Mesodermal cell (in vitro differentiated cells): ENCODE results near the gene NEDD8.
"Not testable (repeated sequence)": the region's sequence is repeated elsewhere in the genome, so short reads cannot be mapped to it uniquely, and the experiment has no call there.

ENCODE experiments used
- H3K27ac ChIP-seq: 2 replicates; pipeline ENCODE4 v1.7.0; 2013; ENCODE audit warnings: mild to moderate bottlenecking, low read depth, low read length, moderate library complexity; ENCODE audit not compliant: severe bottlenecking
- H3K36me3 ChIP-seq: 2 replicates; pipeline ENCODE4 v1.7.1; 2013; ENCODE audit warnings: mild to moderate bottlenecking, low read length, moderate library complexity; ENCODE audit not compliant: control insufficient read depth, insufficient read depth
- H3K4me1 ChIP-seq: one replicate; pipeline ENCODE4 v1.7.1; 2013; ENCODE audit warnings: mild to moderate bottlenecking, low read length; ENCODE audit not compliant: insufficient read depth, control insufficient read depth, poor library complexity, severe bottlenecking
- H3K4me3 ChIP-seq: 2 replicates; pipeline ENCODE4 v1.7.0; 2013; ENCODE audit warnings: low read length, control low read depth, mild to moderate bottlenecking; ENCODE audit not compliant: insufficient read depth, poor library complexity, severe bottlenecking; ENCODE audit errors: extremely low read depth
- H3K9me3 ChIP-seq: 2 replicates; pipeline ENCODE4 v1.7.1; 2013; ENCODE audit warnings: mild to moderate bottlenecking, low read length, moderate library complexity; ENCODE audit not compliant: control insufficient read depth
- WGBS, 2 experiments: methylation state at CpG; one replicate each; pipeline ENCODE4 v1.1.5; 2013; ENCODE audit warnings: missing lambda C conversion rate in 2 of 2; ENCODE audit not compliant: insufficient coverage in 2 of 2; 5-methylcytosine and 5-hydroxymethylcytosine counted together

NEDD8 gene

DNA sequence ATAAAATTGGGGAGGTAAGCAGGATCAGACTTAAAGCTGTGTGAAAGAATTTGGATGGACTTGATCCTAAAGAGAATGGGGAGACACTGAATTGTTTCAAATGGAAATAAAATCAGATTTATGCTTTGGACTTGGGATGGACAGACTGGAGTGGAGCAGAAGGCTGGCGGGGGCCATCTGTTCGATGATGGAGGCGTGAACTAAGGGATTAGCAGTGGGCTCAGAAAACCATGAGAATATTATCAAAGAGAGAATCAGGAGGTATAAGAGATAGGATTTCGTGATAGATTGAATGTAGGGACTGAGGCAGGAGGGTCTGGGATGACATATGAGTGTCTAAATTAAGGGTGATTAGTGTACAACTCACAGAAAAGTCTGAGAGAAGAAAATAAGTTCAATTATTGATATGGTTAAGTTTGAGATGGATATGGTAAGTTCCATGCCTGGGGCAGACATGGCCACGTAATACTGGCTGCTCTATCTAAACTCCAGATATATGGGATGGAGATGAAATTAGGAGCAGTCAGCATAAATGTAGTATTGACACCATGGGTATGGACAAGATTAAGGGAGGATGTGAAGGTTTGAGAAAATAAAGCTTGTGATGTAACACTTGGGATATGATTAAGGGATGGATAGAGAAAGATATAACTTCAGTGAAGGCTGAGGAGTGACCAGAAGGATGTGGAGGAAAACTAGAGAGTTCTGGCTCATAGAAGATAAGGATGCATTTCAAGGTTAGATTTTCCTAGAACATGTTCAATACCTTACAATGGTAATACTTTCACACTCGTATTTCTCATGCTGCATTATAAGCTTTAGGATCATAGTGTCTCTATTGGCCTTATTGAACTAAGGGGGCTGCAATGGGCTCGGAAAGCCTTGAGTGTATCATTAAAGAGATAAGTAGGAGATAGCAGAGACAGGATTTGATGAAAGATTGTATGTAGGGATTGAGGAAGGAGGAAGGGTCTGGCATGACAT is 27.7 kb downstream of the NEDD8 start:
- WGBS, 2 experiments, result 94 to 98% methylated on average over 5 to 6 of the region's 7 CpGs
- no peaks in the 10 kb centered on the region for H3K4me1 ChIP-seq
- H3K4me3 ChIP-seq, result no peak overlapping the region
- peaks cover 77% of the 10 kb centered on the region for H3K36me3 ChIP-seq
- H3K27ac ChIP-seq, result no peak overlapping the region
- peaks cover 6% of the 10 kb centered on the region for H3K9me3 ChIP-seq

- peaks cover 76% of the 10 kb centered on the region for H3K36me3 ChIP-seq
- not testable (repeated sequence) for H3K4me3 ChIP-seq
- WGBS, 2 experiments, result 89 to 99% methylated on average over 11 of the region's 16 CpGs
Observed at GRCh38 chr14:24203249-24203886, 28.8 kb downstream of the NEDD8 start.

DNA sequence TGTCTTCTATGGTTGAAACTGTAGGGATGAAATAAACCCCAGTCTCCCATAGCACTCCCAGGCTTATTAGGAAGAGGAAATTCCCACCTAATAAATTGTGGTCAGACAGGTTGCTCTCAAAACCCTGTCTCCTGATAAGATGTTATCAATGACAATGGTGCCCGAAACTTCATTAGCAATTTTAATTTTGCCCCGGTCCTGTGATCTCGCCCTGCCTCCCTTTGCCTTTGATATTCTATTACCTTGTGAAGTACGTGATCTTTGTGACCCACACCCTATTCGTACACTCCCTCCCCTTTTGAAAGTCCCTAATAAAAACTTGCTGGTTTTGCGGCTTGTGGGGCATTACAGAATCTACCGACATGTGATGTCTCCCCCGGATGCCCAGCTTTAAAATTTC is 29.6 kb downstream of the NEDD8 start:
- not testable (repeated sequence) for H3K4me3 ChIP-seq, H3K27ac ChIP-seq, H3K4me1 ChIP-seq, H3K9me3 ChIP-seq
- WGBS, 2 experiments, result 62 to 72% methylated on average over 8 of the region's 8 CpGs
- peaks cover 68% of the 10 kb centered on the region for H3K36me3 ChIP-seq

More at GRCh38 chr14:24203249-24203886, 28.8 kb downstream of the NEDD8 start:
- H3K4me1 ChIP-seq, H3K9me3 ChIP-seq, H3K27ac ChIP-seq: not testable (repeated sequence)

DNA sequence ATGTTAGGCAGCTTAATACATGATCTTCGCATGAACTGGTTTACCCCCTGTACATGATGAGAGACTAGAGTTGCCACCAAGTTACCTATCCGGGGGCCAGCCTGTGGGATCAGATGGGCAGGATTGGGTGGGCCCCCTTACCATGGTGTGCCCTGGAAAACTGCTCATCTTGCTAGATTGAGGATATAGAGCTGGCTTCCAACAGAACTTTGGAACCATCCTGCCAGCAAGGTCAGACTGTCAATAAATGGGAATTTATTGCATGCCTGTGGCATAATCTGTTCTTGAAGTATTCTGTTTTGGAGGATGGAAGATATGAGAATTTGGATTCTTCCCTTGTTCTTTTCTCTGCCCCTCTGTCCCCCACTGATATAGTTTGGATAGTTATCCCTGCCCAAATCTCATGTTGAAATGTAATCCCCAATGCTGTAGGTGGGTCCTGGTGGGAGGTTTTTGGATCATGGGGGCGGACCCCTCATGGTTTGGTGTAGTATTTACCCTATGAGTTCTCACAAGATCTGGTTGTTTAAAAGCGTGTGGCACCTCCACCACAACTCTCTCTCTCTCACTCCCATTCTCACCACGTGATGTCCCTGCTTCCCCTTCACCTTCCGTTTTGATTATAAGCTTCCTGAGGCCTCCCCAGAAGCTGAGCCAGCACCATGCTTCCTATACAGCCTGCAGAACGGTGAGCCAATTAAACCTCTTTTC is 33.2 kb downstream of the NEDD8 start:
- Histone ChIP-seq H3K9me3 (peaks cover 6% of the 10 kb centered on the region), H3K36me3 (peaks cover 40% of the 10 kb centered on the region), H3K4me3 (no peak overlapping the region), H3K27ac (no peak overlapping the region), H3K4me1 (peaks cover 3% of the 10 kb centered on the region)
- WGBS, 2 experiments, result 97 to 100% methylated on average over 5 to 6 of the region's 7 CpGs

- H3K4me3 ChIP-seq, result no peak overlapping the region
- 100% methylated on average over 1 of the region's 2 CpGs for WGBS, 2 experiments
- peaks cover 43% of the 10 kb centered on the region for H3K36me3 ChIP-seq
- no peak overlapping the region for H3K27ac ChIP-seq
- H3K4me1 ChIP-seq, result peaks cover 3% of the 10 kb centered on the region
- peaks cover 6% of the 10 kb centered on the region for H3K9me3 ChIP-seq
Observed at GRCh38 chr14:24197056-24197450, 35.1 kb downstream of the NEDD8 start.

DNA sequence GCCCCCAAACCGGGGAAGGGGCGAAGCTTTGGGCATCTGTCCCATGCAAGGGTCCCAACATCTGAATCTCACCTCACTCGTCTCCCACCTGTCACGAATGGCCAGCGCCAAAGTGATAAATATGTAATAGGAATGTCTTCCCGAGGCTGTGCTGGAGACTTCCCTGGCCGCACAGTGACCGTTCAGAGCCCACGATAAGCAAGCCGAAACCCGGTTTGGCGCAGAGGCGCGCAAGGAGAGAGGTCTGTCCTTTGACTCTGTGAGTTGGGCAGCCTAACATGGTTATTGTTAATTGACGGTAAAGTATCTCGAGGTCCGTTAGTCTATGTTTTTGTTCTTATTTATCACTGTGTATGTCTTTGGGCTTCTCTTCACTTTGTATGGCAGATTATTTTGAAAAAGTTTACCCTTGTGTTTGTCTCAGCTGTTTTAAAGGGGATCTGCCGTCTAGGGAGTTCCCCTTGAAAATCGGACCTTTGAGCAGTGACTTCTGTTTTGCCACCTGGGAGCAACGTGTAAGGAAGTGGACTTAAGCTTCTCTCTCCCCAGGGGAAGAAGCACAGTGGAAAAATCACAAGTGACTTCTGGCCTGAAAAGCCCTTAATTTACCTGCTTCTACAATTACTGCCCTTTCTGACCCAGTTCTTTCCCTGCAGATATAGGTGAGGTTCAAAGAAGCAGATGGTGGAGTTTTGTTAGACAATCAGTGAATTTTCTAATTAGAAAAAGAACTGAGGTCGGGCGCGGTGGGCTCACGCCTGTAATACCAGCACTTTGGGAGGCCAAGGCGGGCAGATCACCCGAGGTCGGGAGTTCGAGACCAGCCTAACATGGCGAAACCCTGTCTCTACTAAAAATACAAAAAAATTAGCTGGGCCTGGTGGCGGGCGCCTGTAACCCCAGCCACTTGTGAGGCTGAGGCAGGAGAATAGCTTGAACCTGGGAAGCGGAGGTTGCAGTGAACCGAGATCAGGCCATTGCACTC is 35.8 kb downstream of the NEDD8 start:
- H3K36me3 ChIP-seq, result peaks cover 45% of the 10 kb centered on the region
- 19 to 43% methylated on average over 20 to 26 of the region's 33 CpGs for WGBS, 2 experiments
- peak overlapping the region; percentile 98 for H3K27ac ChIP-seq
- peaks cover 3% of the 10 kb centered on the region for H3K9me3 ChIP-seq
- peaks cover 3% of the 10 kb centered on the region for H3K4me1 ChIP-seq
- H3K4me3 ChIP-seq, result peak overlapping the region; percentile 78

DNA sequence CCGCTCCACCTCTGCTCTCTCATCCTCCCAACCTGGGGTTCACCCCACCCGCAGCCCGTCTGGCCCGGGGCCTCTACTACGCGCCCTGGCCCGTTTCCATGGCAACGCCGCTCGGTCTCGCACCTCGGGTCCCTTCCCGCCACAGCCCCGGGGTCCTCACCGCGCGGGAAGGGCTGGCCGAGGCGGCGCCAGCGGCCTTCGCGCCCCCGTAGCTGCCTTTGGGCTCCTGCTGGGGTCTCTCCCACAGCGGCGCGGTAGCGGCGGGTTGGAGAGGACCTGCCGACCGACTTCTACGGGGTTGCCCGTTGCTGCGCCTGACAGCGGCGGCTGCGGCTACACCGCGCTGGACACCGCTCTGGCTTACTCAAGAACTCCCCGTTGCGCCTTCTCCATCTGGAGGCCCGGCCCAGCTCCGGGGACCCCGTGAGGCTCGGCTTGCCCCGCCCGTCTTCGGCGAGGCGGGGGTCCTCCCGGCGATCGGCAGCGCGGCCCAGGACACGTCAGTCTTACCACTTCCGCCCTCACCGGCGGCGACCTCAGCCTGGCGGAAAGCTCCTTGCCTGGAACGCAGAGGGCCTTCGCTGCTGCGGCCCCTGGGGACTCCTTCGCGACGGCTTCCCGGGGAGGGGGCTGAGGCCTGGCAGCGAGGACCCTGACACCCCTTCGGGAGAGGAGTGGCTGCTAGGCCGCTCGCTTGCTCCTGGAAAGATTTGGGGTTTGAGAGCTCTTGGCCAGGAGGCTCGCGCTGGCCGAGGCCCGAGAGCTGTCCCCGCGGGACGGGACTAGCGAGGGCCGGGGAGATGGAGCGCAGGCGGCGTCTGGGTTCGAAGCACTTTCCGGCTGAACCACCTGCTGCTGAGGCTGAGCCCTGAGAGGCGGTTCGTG is 36.7 kb downstream of the NEDD8 start, which contains the start of gene TM9SF1:
Gene TM9SF1, minus strand, starts transcription at position 256 of the 885 bp plus-strand sequence. CDS start 422 bp downstream, outside the sequence.
- Histone ChIP-seq H3K4me1 (peaks cover 3% of the 10 kb centered on the region), H3K4me3 (peak within 1 kb of the TSS; percentile 78), H3K9me3 (no peaks in the 10 kb centered on the region), H3K36me3 (peaks cover 48% of the 10 kb centered on the region), H3K27ac (peak within 1 kb of the TSS; percentile 98)
- 1% methylated on average over 75 to 78 of the region's 89 CpGs for whole genome bisulfite sequencing, 2 experiments

DNA sequence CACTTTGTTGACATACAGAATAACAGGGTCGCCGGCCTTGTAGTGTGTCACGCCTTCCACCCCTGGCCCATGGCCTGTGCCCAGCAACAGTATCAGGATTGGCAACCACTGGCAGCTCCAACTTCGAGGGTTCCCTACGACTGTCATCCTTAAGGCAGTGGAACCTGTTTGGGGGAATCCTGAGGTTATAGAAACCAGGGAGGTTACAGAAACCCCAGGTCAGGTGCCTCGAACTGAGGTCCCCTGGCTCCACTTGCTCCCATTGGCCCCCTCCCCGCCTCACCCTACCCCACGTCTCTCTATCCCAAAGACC is 37.3 kb downstream of the NEDD8 start:
- WGBS, 2 experiments, result 58 to 90% methylated on average over 7 to 8 of the region's 8 CpGs
- H3K36me3 ChIP-seq, result peaks cover 46% of the 10 kb centered on the region
- peak overlapping the region; percentile 98 for H3K27ac ChIP-seq
- peaks cover 3% of the 10 kb centered on the region for H3K4me1 ChIP-seq
- peak overlapping the region; percentile 78 for H3K4me3 ChIP-seq
- H3K9me3 ChIP-seq, result no peaks in the 10 kb centered on the region

DNA sequence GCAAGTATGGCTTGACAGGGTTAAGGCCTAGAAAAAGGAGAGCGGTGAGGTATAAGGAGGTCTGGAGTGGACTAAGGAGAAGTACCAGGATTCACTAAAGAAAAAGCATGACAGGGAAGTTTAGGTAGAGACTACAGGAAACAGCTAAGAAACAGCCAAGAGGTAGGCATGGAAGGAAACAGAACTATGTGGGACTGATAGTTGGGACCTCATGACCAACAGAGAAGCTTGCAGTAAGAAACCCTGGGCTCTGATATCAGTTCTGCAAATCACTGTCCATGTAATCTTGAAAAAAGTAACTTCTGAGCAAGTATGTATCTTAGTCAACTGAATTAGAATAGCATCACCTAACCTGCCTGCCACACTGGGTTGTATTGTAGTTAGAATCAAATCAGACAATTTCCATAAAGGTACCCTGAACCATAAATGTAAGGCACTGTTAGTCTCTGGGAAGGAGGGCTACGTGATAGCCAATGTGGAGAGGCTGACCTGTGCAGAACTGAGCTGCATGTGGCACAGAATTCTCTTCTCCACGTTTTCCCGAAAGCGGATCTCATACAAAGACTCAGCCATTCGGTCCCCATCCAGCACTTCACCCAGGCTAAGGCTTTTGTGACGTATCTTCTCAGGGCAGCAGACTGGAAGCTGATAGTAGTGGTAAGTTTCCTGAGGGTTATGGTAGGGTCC is 37.8 kb downstream of the NEDD8 start:
- Histone ChIP-seq H3K9me3 (no peaks in the 10 kb centered on the region), H3K27ac (peak overlapping the region; percentile 98)
- WGBS, 2 experiments, result 91 to 100% methylated on average over 5 of the region's 7 CpGs

More for the DNA sequence above, 37.8 kb downstream of the NEDD8 start:
- Histone ChIP-seq H3K4me1 (peaks cover 3% of the 10 kb centered on the region), H3K36me3 (peaks cover 44% of the 10 kb centered on the region), H3K4me3 (peak overlapping the region; percentile 78)
